Measurements from ENCODE around the gene DMKN.

- no peak for TF ChIP-seq GATA2 (IDR thresholded peaks at IDR 0.05; ENCODE audit: low read depth, low read length)
- no peak for TF ChIP-seq GATA3 (IDR thresholded peaks at IDR 0.05; ENCODE audit: low read depth, low read length)
Observed at GRCh38 chr19:35545855-35546381, 32.5 kb upstream of the DMKN start.
